GM18907 (cell line): ENCODE results near the gene GEMIN8.
A peak's percentile ranks its signal among the peaks of the same experiment; 100 is the strongest.

Experiments
- ATAC-seq: cut with Tn5 transposase; IDR thresholded peaks from one replicate; pipeline ENCODE4 v1.9.1; 2021; ENCODE audit warnings: mild to moderate bottlenecking, moderate library complexity; ENCODE audit not compliant: unreplicated experiment

The GEMIN8 gene, protein sequence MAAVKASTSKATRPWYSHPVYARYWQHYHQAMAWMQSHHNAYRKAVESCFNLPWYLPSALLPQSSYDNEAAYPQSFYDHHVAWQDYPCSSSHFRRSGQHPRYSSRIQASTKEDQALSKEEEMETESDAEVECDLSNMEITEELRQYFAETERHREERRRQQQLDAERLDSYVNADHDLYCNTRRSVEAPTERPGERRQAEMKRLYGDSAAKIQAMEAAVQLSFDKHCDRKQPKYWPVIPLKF

DNA sequence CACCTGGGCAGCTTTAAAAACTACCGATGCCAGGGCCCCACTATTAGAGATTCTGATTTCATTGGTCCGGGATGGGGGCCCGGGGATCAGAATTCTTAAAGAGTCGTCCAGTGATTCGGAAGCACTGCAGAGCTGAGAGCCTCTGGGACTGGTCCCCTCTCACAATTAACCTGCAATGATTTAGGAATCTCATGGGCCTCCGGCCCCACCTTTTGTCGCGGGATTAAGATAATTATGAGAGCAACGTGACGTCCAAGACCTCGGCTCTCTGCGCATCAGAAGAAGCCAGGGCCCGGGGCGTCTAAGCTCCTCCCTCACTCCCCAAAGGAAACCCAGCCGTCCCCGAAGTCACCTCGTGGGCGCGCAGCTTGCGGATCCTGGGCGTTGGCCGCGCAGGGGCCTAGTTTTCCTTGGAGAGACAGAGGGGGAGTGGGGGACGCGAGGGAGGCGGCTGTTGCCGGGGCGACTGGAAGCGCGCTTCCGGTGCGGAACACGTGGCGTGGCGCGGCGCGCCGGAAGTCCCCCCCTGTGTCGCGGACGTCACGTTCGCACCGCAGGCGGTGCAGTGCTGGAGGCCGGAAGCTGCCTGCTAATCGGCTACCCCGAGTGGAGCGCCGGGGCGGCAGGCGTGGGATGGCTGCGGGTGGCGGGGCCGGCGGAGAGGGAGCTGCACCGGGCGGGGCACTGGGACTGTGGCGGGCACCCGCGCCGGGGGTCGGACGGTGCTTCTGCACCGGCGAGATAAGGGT lies at the start of gene GEMIN8:
GEMIN8 (minus strand) TSS at position 468 of the 749 bp plus-strand sequence. CDS start 8,414 bp downstream, outside the sequence.
- peak; percentile 86 for ATAC-seq

DNA sequence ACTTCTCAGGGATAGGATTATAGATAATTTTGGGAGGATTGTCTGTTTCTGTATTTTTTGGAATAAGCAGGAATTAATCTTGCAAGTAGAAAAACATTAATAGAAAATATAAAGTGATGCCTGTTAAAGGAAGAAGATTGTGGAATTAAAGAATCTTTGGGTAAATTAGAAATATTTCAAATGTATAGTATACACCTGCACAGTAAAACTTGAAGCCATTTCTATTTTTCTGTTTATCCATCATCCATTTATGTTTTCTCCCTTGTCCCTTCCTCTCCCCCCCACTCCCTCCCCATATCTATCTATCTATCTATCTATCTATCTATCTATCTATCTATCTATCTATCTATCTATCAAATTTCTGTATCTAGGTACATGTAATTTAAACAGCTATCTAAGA lies 46.9 kb upstream of the GEMIN8 start:
- ATAC-seq: no peak

DNA sequence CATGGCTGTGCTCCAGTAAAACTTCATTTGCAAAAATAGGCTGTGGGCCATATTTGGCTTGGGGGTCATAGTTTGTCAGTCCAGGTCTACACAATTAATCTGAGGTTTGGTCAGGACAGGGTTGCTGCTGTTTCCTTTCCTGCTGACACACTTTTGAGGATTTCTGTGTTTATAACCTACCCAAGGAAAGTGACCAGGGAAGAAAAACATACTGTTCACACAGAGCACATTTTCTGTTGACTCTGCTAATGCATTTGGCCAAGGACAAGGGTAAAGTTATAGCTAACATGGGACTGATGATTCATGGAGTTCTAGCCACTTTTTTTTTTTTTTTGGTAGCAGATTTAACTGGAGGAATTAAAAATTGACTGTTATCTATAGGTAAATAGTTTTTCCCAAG lies 43.9 kb upstream of the GEMIN8 start:
- no peak for ATAC-seq

DNA sequence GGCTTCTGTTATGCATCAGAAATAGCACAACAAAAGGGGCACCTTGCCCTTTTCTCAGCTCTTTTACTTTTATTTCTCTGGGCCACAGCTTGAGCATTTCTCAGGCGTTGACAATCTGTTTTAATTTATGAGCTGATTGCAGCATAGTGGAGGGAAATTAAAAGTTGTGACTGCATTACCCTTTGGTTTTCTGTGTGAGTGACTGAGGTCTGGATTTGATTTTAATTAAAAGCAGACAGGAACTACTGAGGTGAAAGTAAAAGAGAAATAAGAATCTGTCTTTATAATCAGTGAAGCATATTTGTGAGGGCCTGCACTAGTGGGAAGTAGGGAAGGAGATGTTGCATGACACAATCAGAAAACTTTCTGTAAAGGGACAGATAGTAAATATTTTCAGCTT lies 43.4 kb upstream of the GEMIN8 start:
- ATAC-seq: no peak

DNA sequence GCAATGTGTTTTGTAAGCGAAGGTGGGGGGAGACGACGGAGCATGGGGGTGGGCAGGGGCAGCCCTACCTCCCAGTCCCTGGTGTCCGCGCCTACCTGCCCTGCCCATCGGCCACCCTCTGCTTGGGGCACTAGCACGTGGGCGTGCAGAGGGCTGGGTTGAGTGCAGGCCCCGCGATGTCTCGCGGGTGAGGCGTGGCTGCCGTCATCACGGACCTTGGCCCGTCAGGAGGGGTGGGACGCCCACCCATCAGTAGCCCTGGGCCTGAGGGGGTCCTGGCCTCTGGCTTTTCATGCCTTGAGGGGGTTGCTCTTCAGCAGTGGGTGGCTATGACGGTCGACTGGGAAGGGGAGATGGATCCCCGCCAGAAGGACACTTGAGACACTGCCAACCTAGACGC lies 36.1 kb upstream of the GEMIN8 start:
- no peak for ATAC-seq

DNA sequence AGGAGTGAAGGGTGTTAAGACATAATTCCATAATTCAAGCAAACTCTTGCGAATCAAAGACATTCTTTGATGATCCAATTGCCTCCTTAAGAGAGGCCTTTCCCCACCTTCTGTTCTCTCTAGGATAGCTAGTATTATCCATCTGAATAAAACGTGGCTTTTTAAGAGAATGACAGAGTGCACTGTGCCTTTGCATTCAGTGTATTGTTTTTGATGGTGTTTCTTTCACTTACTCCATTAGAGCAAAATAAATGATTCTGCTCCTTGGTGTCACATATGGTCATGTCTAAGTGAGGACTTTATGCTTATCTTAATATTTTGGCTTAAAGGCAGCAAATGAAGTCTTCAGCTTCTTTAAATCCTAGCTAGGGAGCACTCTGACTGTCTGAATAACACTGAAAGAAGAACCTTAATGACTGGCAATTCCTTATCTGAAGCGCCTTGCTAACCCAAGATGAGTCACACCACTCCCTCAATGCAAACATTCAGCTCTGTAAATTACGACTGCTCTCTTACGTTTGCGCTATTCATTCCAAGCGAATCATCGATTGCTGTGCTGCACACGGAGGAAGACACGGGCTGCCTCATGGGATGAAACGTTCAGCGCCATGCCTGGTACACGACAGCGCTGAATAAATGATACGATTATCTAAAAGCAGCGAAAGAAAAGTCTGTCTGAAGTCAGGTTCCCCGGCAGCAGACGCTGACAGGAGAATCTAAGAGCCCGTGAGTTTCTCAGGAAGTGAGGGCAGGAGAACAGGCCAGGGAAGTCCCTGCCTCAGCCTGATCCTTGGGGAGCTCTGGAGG lies 35.1 kb upstream of the GEMIN8 start:
- no peak for ATAC-seq

DNA sequence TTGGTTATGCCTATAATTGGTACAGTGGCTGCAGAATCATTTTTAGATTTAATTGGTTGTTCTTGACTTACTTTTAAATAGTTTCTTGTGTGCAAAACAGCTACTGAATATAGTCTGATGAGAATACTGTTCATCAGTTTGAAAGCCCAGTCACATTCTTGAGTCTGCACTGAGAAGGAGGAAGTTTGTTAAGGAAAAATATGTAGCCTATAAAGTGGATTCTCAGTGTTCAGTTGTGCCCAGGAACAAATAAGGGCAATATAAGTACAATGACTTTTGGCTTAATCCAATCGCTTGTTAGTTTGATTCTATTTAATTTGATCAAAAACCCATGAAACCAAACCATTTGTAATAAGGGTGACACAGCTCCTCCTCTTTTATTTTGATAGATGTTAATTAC lies 32.8 kb upstream of the GEMIN8 start:
- ATAC-seq: no peak

DNA sequence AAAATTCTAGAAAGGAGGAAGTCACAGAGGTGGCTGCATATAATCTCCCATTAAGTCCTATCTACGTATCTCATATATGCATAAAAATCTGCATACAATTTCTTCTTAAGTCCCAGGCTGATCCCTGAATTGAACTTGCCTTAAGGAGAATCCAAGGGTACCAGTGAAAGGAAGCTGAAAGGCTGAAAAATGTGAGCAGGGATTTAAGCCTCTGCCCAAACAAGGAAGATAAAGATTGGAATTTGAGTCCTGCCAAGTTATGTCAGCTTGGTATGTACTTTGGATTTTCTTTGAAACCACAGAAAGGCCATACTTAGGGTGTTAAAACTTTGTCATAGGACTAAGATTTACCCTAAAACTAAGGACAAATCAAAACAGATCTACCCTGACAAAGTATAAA lies 26.5 kb upstream of the GEMIN8 start:
- ATAC-seq: no peak

DNA sequence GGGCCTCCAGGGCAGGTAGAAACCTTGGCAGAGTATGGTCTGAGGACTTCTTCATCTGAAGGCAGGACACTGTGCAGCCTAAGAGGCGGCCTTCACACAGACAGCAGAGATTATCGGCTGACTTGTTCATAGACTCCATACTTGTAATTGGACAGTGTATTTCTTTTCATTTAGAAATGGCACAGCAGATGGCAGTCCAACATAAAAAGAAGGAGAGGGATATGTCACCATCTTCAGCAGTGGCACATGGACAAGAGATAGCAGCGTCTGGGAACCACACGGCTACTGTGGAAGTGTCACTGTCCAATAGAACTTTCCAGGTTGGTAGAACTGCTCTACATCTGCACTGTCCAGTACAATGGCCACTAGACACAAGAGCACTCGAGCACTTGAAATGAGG lies 21.7 kb upstream of the GEMIN8 start:
- no peak for ATAC-seq

DNA sequence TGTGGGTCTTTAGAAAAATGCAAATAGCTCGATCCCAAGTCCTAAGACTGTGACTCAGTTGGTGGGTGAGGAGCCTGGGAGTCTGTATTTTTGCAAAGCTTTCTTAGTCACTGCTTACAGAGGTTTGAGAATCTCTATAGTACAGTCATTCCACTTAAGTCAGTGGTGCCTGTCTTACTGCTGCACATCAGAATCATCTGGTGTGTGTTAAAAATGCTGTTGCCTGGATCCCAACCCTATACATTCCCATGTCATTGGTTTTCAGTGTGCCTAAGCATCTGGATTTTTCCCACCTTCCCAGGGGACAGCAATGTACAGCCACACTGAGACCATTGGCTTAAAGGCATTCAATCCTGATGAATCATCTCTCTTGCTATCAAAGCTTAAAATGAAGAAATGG lies 21.0 kb upstream of the GEMIN8 start:
- ATAC-seq: no peak

DNA sequence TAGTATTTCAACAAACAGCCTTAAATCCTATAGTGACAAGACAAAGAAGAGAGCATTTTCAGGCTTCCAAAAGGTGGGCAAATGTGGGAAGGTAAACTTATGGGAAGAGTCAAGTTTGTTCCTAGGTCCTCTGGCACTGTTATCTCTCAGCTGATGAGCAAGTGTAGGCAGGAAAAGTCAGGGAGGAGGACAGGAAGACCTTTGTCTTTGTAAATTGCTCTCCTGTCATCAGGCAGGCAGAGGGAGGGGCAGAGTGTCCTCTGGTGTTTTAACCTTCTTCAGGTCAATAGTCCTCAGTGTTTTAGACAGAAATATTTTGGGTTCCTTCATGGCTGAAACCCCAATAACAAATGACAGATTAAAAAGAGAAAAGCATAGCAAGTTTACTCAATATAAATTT lies 13.5 kb upstream of the GEMIN8 start:
- no peak for ATAC-seq

DNA sequence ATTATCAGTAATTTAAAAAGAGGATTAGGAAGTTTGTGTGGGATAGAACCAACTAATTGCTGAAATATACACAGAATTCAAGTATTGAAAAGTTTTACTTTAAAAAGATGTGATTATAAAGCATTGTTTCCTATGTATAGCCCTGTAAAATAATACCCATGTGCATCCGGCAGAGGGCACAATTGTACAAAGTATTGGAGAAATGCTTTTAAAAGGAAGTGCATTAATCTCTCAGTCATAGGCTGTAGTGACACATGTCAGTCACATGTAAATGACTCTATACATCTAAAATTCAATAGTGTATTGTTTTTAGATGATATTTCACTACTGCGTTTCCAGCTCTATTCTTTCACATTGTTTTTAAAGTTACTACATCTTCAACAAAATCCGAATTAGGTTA lies 9.7 kb upstream of the GEMIN8 start:
- ATAC-seq: peak; percentile 77

DNA sequence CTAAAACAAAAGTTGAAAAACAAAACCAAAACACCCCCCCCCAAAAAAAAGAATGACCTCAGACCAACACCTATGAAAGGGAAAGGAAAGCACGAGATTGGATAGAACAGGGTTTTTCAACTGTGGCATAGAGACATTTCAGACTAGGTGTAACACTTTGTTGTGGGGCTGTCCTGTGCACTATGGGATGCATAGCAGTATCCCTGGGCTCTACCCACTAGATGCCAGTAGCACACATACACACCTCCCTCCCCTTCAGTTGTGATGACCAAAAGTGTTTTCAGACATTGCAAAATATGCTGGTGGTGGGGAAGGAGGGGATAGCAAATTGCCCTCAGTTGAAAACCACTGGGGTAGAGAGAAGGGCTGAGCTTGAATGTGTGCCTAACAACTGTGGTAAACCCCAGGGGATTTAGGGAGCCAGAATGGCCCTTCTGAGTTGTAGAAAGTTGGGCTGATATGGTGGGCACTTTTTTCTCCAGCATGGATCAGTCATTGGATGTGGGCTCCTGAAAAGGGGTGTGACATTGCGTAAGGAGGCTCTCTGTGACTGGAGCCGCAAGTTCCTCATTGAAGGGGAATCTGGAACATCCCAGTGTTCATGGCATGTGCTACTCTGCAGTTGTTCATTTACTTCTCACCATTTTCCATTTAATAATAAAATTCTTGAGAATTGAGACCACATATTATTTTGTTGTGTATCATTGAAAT lies 8.8 kb upstream of the GEMIN8 start:
- ATAC-seq: no peak

DNA sequence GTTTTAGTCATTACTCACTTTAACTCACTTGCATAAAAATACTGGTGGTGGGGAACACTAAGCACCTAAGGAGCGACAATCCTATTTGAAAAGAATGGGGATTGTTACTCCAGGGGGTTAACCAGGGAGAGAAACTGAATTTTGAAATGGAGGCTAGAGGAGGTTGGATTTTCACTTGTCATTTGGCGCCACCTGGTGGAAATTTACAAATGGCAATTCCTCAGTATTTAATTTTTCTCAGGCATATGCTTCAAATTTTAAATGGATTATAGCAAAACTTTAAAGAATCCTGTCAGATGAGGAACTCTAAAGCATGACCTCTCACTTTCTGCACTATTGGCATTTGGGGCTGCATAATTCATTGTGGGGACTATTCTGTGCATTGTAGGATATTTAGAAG lies 2.7 kb upstream of the GEMIN8 start:
- no peak for ATAC-seq

DNA sequence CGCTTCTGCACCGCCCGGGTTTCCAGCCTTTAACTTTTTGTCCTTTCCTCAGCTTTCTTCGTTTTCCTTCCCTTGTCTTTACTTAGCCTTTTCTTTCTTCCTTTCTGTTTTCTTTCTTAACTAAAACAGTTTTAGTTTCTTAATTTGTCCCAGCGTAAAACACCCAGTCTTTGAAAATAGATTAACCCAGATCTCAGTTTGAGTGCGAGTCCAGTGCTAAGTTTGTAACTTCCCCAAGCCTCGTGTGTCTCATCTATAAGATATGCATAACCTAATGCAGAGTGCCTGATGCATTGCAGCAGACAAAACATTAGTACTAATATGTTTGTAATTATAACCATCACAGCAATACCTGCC lies 460 bp upstream of the GEMIN8 start:
- ATAC-seq: no peak

DNA sequence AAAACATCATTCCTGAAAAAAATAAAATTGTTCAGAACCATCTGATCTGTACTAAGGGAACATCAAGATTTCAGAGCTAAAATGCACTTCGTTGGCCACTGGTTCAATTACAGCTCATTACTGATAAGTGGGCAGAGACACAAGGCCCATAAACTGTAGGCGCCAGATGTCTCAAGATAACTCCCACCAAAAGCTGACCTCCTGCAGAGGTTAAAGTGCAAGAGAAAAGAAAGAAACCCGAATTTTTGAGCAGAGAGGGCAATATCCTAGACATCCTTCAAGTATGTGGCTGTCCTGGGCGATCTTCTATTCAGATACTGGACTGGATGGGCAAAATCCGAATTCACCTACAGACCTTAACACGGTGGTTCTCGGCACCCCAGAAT lies 660 bp downstream of the GEMIN8 start:
- no peak for ATAC-seq

DNA sequence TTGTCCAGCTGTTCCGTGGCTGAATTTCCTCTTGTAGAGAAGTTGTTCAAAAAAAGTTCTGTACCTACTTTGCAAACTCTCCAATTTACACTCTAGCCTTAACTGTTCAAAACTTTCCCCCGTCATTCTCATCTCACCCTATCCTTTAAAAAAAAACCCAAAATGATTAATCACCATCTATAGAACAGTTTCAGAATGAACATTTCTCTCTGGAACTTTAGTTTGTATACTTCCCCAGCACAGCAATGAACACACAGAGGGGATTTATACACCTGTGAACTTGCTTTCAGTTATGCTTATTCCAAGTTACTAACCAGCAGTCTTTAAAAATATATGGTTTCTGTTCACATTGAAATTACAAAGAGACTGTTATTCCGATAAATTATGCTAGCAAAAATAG lies 1.2 kb downstream of the GEMIN8 start:
- ATAC-seq: no peak

DNA sequence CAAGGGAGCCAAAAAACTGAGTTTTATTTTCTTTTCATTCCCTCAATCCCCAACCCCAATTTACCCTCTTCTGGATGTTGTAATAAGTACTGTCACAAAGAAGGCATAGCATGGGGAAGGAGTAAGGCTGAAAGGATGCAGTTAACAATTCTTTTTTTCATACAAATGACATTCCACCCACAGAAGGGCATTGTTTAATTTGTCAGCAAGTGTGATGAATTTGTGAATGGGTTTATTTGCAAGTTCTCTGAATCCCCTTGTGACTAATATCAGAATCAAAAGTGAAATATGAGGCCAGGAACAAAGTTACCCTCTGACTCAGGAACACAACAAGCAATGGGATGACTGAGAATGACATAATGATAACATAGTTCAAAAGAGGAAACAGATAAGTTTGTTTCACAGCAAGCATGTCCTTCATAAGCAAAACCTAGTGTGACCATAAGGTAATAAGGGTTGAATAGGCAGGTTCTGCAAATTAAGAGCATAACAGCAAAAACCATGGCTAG lies 2.1 kb downstream of the GEMIN8 start:
- peak; percentile 46 for ATAC-seq

DNA sequence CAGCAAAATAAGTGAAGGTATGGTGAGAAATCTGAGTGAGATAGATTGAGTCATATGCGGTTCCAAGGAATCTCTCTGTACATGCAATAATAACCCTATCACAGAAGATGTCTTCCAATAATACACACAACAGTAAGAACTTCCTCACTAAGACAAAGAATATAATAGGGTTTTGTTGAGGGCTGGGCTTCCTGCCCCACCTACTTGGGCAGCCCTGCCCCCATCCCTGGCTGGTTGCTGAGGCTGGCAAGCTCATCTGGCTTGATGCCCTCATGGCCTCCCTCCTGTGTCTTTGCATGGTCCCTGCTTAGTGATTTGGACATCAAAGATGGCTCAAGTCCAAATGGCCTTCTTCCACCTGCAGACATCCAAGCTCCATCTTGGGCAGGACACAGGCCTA lies 2.7 kb downstream of the GEMIN8 start:
- no peak for ATAC-seq

DNA sequence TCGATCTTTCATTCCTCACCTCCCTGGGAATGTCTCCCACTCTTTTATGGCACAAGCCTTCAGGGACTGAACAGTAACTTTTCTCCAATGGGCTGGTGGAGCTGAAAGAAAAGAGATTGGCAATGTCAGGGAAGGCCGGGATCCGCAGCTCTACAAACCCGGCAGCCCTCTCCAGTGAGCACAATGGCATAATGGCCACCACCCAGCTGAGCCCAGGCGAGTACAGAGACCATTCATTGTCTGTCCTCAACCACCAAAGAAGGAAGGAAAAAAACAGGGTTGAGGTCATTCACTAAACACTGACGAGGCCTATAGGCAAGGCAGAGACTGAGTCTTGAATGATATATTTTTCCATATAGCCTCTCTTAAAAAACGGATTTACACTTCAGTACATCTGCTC lies 3.6 kb downstream of the GEMIN8 start:
- ATAC-seq: no peak

DNA sequence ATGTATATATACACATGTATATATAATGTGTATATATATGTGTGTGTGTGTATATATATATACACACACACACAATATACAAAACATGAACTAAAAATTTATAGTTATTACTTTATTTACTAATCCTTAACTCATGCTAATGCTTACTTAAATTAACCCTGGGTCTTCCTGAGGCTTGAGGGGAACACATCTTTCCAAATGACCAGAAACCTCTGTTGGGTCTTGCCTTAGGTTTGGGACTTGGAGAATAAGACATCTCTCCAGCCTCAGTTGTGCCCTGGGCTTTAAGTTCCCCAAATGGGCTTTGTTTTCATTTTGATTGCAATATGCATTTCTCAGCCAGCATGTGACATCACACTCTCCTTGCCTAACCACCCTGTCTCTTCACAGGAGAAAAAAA lies 7.7 kb downstream of the GEMIN8 start:
- ATAC-seq: no peak
